Mucosa of rectum (tissue), 2 donors: Measurements from ENCODE around the gene DISP3.

Experiments used
- H3K27ac ChIP-seq, 2 donors: one replicate each; pipeline ENCODE4 v1.7.0; 2013; ENCODE audit warnings: inconsistent platforms in 2 of 2, low read depth in 2 of 2, low read length in 2 of 2
- H3K27me3 ChIP-seq, 2 donors: one replicate each; pipeline ENCODE4 v1.7.0; 2013; ENCODE audit warnings: low read length in 2 of 2; ENCODE audit not compliant: control insufficient read depth in 2 of 2, insufficient read depth in 2 of 2
- H3K36me3 ChIP-seq, 2 donors: one replicate each; pipeline ENCODE4 v1.7.0; 2013; ENCODE audit warnings: low read length in 2 of 2; ENCODE audit not compliant: control insufficient read depth in 2 of 2, insufficient read depth in 2 of 2
- H3K4me1 ChIP-seq, 2 donors: one replicate each; pipeline ENCODE4 v1.7.0; 2013; ENCODE audit warnings: low read length in 2 of 2, mild to moderate bottlenecking in 1 of 2; ENCODE audit not compliant: control insufficient read depth in 2 of 2, insufficient read depth in 2 of 2
- H3K4me3 ChIP-seq, 2 donors: one replicate each; pipeline ENCODE4 v1.7.0; 2013; ENCODE audit warnings: low read length in 2 of 2
- H3K9ac ChIP-seq, 2 donors: one replicate each; pipeline ENCODE4 v1.7.0; 2013; ENCODE audit warnings: low read length in 2 of 2, low read depth in 1 of 2, mild to moderate bottlenecking in 1 of 2
- H3K9me3 ChIP-seq, 2 donors: one replicate each; pipeline ENCODE4 v1.7.0; 2013; ENCODE audit warnings: low read length in 2 of 2; ENCODE audit not compliant: control insufficient read depth in 2 of 2
- donor health status: healthy.
- donor health status: Normal muscosa, but diverticular disease.

DISP3 gene

DNA sequence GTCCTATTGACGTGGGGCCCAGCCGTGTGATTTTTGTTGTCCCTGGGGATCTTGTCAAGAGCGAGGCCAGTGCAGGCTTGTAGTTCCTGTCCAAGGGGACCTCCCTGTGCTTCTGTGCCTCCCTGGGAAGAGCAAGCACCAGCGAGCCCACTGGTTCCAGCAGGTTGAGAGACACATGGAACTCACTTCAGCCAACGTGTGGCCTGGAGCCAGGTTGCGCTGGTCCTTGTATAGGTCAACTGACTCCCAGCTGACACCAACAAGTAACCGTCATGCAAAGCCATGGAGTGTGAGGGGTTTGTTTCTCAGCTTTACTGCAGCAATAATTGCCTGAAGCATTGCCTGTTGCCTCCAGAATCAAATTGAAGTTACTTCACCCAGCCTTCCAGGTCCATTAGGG, 63.0 kb downstream of the DISP3 start:
- Histone ChIP-seq H3K27ac (no peak overlapping the region), H3K9me3 (no peaks in the 10 kb centered on the region), H3K9ac (no peak overlapping the region), H3K27me3 (peaks cover 0 to 2% of the 10 kb centered on the region in 2 donors), H3K36me3 (no peaks in the 10 kb centered on the region), H3K4me1 (no peaks in the 10 kb centered on the region), H3K4me3 (no peak overlapping the region)

GRCh38 chr1:11543392-11543791, 64.4 kb downstream of the DISP3 start:
- Histone ChIP-seq H3K4me1 (no peaks in the 10 kb centered on the region), H3K9me3 (no peaks in the 10 kb centered on the region), H3K36me3 (no peaks in the 10 kb centered on the region), H3K27ac (no peak overlapping the region), H3K9ac (no peak overlapping the region), H3K27me3 (peaks cover 0 to 2% of the 10 kb centered on the region in 2 donors), H3K4me3 (no peak overlapping the region)

GRCh38 chr1:11543796-11544195, 64.8 kb downstream of the DISP3 start:
- H3K4me1 ChIP-seq, result no peaks in the 10 kb centered on the region
- no peaks in the 10 kb centered on the region for H3K36me3 ChIP-seq
- no peak overlapping the region for H3K27ac ChIP-seq
- H3K9ac ChIP-seq, result no peak overlapping the region
- peaks cover 0 to 2% of the 10 kb centered on the region in 2 donors for H3K27me3 ChIP-seq
- no peaks in the 10 kb centered on the region for H3K9me3 ChIP-seq
- H3K4me3 ChIP-seq, result no peak overlapping the region

- Histone ChIP-seq H3K9me3 (no peaks in the 10 kb centered on the region), H3K36me3 (no peaks in the 10 kb centered on the region), H3K4me1 (no peaks in the 10 kb centered on the region), H3K27me3 (no peaks in the 10 kb centered on the region), H3K27ac (no peak overlapping the region), H3K9ac (no peak overlapping the region), H3K4me3 (no peak overlapping the region)
These were observed 67.5 kb downstream of the DISP3 start for GRCh38 chr1:11546456-11546855.

GRCh38 chr1:11550664-11551283, 71.8 kb downstream of the DISP3 start:
- Histone ChIP-seq H3K9me3 (no peaks in the 10 kb centered on the region), H3K27ac (no peak overlapping the region), H3K4me3 (no peak overlapping the region), H3K4me1 (no peaks in the 10 kb centered on the region), H3K9ac (no peak overlapping the region), H3K36me3 (no peaks in the 10 kb centered on the region), H3K27me3 (peaks cover 0 to 2% of the 10 kb centered on the region in 2 donors)

DNA sequence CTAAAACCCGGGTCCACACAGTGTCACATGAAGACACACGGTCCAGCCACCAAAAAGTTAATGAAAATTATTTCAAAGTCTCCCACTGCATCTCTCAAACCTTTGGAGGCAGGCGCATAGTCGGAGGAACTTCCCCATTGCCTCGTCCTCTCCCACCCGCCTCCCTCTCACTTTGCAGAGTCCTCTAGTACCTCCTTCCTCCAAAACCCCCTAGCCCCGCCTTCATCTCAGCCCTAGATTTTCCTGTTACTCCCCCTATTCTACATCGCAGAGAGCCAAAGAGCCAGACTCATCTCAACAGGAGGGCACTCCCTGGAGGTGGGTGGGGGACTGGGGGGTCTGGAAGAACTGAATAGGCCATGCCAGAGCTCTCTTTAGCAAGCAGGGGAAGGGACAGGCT, 79.3 kb downstream of the DISP3 start:
- Histone ChIP-seq H3K9ac (no peak overlapping the region), H3K27ac (no peak overlapping the region), H3K27me3 (peaks cover 7 to 13% of the 10 kb centered on the region in 2 donors), H3K4me1 (no peaks in the 10 kb centered on the region), H3K9me3 (no peaks in the 10 kb centered on the region), H3K4me3 (no peak overlapping the region), H3K36me3 (no peaks in the 10 kb centered on the region)

GRCh38 chr1:11558871-11559590, 80.1 kb downstream of the DISP3 start:
- H3K27me3 ChIP-seq, result peaks cover 7 to 15% of the 10 kb centered on the region in 2 donors
- H3K27ac ChIP-seq, result no peak overlapping the region
- H3K36me3 ChIP-seq, result no peaks in the 10 kb centered on the region
- no peaks in the 10 kb centered on the region for H3K9me3 ChIP-seq
- no peak overlapping the region for H3K4me3 ChIP-seq
- no peak overlapping the region for H3K9ac ChIP-seq
- no peaks in the 10 kb centered on the region for H3K4me1 ChIP-seq

DNA sequence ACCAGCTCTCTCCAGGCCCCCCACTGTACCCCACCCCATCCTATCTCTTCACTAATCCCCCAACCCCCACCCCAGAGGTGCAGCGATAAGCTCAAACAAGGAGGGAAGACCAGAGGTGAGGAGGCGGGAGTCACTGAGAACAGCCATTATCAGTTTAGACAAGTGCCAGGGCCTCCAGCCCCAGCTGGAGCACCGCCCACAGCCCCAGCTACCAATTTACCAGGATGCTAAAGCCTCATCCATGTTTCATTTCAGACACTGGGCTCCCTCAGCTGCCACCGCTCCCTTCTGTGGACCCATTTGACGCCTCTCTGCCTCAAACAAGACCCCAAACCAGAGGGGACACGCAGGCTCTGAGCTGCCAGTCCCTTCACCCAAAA, 80.6 kb downstream of the DISP3 start:
- Histone ChIP-seq H3K4me1 (no peaks in the 10 kb centered on the region), H3K9me3 (no peaks in the 10 kb centered on the region), H3K9ac (no peak overlapping the region), H3K36me3 (no peaks in the 10 kb centered on the region), H3K27ac (no peak overlapping the region), H3K27me3 (peaks cover 7 to 15% of the 10 kb centered on the region in 2 donors), H3K4me3 (no peak overlapping the region)

- Histone ChIP-seq H3K4me1 (no peaks in the 10 kb centered on the region), H3K9me3 (no peaks in the 10 kb centered on the region), H3K36me3 (no peaks in the 10 kb centered on the region), H3K4me3 (no peak overlapping the region), H3K27me3 (peaks cover 5 to 15% of the 10 kb centered on the region in 2 donors), H3K27ac (no peak overlapping the region), H3K9ac (no peak overlapping the region)
These were observed 81.1 kb downstream of the DISP3 start for GRCh38 chr1:11560061-11560460.

GRCh38 chr1:11561740-11562139, 82.8 kb downstream of the DISP3 start:
- Histone ChIP-seq H3K27me3 (peaks cover 6 to 15% of the 10 kb centered on the region in 2 donors), H3K9me3 (no peaks in the 10 kb centered on the region), H3K36me3 (no peaks in the 10 kb centered on the region), H3K4me3 (no peak overlapping the region), H3K27ac (no peak overlapping the region), H3K4me1 (no peaks in the 10 kb centered on the region), H3K9ac (no peak overlapping the region)
